NCI-H2081 treated with DMSO at 0.1 percent for 48 hours (cell line): ENCODE data around the gene RELL2.

ENCODE experiments used
- DNase-seq: peaks from one replicate; lab custom pipeline; 2025; lab: John Stamatoyannopoulos, UW

The RELL2 gene

DNA sequence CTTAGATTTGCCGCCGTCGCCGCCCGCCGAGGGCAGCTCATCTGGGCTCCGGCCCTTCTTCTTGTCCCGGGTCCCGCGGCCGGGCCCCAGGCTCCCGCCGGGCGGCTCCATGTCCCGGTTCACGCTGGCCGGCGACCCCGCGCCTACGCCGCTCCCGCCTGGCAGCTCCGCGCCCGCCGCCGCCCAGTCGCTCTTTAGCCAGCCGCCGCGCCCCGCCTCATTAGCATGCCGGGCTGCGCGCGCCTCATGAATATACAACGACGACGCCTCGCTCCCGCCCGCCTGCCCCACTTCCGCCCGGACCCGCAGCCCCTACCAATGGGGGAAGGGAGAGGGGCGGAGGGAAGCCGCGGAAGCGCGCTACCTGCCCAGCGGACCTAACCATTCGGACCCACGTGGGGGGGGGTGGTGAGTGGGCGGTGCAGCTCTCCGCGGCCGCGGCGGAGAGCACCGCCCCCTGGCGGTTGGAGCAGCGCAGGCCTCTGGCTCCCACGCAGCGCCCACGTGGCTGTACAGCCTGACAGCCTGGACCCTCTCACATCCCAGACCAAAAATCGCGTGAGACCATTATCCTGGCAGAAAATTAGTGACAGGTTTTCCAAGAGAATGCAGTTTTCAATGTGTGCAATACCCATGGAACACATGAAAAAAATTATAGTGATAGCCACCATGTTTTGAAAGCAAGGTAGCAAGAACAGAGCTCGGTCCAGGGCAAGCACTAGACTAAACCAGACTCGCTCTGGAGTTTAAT is 17.8 kb upstream of the RELL2 start, which contains the start of gene DIAPH1:
TSS of gene DIAPH1 (minus strand) at position 197 of the 751 bp plus-strand sequence. CDS start at position 111, 86 bp downstream.
- DNase-seq, result peak; percentile 61

DNA sequence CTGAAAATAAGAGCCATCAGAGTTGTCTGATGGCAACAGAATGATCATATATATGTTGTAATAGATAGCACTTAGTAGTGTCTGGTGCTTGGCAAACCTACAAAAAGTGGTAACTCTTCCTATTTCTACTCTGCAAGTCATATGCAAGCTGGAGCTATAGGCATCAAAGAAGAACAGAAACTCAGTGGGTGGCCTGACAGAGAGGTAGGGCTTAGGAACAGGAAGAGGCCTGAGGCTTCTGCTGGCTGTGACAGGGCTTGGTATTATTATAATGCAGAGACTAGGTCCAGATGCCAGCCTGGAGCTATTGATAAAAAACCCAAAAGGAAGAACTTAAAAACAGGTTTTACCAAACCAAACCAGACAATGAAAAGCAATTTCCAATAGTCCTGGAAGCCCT is 13.6 kb upstream of the RELL2 start:
- no peak for DNase-seq

DNA sequence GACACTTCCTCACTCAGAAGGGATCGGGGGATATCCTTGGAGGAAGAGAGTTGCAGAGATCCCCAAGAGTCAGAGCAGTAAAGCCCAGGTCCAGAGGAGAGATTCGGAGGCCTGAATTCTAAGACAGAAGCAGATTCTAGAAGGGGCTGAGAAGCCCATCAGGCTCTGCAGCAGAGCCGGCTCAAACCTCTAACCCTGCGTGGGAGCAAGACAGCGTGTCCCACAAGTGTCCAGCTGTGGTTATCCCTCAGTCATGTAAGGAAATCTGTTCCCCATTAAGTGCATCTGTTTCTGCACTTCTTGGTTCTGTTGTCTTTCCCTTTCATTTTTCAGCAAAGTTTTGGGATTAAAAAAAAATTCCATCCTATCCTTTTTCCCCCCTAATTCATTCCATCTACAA is 13.2 kb upstream of the RELL2 start:
- no peak for DNase-seq

DNA sequence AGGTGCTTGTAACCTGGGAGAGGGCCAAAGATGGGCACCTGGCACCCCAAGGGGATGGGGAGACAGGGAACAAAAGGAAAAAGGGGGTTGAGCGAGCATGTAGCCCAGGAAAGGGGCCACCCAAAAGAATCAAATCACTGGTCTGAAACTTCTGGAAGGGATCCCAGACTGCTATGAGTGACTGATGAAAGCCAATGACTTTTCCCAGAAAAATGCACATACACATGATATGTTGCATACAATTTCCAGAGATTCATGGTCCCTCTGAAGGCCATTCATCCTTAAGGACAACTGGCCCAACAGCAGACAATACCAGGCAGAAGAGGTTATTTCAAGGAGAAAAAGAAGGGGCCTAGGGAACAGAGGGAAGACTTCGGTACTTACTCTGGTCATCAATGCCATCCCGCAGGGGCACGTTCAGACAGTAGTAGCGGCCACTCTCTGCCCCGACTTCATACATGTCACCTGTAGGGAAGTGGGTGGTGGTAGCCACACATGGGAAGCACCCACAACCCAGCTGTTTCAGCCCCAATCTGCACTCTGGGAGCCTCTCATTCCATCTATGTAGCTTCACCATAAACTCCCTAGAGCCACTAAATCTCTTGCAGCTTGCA is 8.5 kb upstream of the RELL2 start:
- no peak for DNase-seq

DNA sequence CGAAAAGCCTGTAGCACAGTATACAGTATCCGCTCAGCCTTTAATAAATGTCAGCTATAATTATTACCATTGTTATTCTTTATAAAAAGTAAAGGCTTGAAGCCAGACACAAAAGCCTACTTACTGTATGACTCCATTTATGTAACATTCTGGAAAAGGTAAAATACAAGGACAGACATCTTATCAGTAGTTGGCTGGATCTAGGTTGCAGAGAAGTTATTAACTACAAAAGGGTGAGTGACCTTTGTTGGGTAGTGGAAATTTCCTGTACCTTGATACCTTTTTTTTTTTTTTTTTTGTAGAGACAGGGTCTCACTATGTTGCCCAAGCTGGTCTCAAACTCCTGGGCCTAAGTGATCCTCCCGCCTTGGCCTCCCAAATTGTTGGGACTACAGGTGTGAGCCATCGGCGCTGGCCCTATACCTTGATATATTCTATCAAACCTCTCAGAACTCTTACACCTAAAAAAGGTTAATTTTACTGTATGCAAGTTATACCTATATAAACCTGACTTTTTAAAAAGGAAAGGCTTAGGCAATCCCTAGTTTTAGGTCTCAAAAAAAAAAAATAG is 6.1 kb upstream of the RELL2 start:
- DNase-seq, result no peak

DNA sequence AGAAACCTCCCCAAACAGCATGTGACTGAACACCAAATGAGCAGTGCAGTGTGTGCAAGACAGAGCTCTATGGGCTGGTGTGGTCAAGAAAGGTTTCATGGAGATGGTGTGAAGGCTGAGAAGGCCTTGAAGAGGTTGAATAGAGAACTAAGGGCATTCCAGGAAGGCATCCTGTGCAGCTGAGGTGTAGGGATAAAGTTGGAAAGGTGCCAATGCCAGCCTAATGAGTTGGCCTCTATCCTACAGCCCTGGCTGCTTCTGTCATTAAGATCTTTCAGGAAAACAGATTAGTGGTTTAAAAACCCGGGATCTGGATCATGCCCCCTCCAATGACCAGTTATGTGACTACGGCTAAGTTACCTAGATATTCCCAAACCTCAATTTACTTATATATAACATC is 4.1 kb upstream of the RELL2 start:
- no peak for DNase-seq

DNA sequence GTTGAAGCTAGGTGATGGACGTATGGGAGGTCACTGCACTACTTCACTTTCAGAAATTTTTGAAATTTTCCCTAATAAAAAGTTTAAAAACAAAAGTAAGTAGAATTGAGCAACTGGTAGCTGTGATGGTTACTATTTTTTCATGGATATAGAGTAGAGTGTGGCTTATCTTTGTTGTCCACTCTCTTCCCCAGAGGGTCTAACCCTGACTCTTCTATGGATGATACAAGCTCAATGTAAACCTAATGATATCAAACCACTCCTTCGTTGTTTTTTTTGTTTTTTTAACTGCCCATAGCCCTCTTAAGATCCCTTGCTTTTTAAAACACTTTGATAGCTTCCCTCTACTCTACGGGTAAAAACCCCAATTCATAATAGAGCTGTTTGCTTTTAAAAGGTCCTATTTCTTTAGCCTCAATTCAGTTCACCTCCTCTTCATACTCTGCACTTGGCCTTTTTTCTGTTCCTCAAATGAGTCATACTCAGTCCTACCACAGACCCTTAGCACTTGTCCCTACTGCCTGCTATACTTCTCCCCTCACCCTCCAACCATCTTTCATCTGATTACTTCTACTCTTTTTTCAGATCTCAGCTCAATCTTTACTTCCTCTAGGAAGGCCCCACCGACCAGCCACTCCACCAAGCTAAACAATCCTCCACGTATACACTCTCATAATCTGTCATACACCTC is 2.8 kb upstream of the RELL2 start:
- no peak for DNase-seq

DNA sequence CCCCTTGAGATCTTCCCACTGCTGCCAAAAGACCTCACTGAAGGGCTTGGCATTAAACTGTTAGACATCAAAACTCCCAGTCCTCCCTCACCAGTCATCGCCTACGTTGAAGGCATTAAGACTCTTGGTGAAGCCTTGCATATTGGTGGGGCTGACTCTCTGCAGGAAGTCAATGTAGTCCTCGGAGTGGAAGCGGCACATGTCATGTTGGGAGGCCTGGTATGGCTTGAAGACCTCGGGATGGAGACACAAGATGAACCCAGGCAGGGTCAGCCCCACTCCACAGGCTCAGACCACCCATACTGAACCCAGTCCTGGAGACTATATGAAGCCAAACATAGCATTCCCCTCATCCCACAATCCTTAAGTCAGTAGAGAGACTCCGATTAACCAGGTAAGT is 2.1 kb upstream of the RELL2 start:
- no peak for DNase-seq

DNA sequence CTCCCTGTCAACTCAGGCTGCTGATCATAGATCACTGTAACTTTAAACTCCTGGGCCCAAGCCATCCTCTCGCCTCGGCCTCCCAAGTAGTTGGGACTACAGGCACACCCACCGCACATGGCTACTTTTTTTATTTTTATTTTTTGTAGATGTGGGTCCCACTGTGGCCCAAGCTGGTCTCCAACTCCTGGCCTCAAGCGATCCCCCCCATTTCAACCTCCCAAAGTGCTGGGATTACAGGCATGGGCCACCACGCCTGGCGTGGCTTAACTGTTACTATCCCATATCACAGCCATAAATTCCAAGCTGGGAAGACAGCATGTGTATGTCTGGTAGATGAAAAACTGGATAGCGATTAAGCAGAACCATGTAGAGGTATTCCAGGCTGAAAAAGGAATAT is 1.2 kb upstream of the RELL2 start:
- no peak for DNase-seq

DNA sequence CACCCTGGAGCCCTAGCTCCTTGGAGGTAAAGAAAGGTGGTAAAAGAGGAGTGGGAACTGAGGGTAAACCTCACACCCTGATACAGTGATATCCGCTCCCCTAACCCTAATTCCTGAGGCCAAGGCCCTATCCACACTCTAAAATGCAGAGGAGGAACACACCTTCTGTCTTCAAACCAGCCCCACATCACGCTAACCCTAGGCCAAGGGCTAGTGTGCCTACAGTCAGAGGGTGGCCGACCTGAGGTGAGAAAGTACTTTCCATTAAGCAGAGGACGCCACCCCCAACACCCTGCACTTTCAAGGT is 738 bp upstream of the RELL2 start:
- DNase-seq, result no peak

DNA sequence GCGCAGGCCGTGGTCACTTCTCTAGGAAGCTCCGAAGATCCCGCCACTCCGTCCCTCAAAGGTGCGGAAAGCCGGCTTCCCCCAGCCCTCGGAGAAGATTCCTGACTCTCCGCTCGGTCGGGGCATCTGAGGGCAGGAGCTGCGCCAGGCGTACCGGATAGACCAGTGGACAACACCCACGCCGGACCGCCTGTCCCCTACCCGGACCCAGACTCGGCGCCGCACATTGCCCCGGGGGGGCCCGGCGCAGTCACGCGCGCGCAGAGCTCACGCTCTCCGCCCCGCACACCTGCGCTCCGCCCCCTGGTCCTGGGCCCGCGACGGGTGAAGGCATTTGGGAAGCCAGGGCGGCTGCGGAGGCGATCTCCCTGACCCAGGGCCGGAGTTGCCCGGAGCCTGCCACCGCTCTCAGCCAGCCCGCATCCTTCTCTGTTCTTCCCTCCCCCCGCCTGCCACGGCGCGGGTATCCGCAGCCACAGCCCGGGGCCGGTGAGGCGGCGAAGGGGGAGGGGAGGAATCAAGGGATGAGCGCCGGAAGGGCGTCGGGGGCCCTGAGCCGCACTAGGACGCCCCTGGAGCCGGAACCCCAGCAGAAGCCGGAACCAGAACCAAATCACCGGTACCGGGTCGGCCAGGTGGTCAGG is 448 bp downstream of the RELL2 start:
- DNase-seq, result no peak

DNA sequence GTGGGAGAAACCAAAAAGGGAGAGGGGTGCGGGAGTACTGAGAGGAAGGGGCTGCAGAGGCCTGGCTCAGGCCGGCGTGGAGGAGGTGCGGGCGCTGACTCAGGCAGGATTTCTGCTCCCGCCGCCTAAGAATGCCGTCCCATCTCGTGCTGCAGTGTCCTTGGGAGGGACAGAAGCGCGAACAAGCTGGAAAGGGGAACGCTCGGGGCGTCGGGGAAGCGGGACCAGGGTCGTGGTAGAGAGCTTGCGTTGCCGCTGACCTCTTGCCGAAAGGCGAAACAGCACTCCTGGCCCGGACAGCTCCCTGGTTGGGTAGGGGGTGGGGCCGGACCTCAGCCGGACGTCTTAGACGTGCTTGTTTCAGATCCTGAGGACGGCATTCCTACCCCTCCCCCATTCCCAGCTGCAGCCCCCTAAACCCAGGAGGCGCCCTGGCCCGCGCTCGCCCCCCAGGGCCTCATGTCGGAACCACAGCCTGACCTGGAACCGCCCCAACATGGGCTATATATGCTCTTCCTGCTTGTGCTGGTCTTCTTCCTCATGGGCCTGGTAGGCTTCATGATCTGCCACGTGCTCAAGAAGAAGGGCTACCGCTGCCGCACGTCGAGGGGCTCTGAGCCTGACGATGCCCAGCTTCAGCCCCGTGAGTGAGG is 1.1 kb downstream of the RELL2 start:
- no peak for DNase-seq

DNA sequence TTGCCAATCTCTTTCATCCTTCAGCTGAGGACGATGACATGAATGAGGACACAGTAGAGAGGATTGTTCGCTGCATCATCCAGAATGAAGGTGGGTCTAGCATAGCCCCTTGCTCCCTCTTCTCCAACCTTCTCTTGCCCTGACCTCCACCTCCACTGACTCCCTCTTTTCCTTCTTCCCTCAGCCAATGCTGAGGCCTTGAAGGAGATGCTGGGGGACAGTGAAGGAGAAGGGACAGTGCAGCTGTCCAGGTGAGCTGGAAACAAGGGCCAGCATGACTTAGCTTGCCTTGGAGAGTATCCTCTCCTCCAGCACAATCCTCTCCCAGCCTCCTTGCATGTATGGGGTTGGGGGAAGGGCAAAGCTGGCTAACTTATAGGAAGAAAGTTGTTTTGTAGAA is 2.0 kb downstream of the RELL2 start:
- no peak for DNase-seq

DNA sequence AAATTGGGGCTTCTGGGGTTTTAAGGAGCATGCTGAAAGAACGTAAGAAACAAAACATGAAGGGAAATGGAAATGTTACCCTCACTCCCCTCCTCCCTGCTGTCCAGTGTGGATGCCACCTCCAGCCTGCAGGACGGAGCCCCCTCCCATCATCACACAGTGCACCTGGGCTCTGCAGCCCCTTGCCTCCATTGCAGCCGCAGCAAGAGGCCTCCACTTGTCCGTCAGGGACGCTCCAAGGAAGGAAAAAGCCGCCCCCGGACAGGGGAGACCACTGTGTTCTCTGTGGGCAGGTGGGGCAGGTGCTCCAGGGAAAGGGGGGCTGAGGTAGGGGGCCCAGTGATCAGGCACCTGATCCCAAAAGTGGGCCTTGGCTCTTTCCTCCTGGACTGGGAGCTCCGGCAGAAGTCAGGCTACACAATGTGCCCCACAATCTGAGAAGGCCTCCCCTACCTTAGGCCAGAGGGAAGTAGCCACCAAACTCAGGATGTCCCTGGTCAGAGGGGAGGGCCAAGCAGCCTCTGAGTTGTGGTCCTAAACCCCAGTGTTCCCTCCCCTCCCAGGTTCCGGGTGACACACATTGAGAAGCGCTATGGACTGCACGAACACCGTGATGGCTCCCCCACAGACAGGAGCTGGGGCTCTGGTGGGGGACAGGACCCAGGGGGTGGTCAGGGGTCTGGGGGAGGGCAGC is 2.7 kb downstream of the RELL2 start:
- DNase-seq, result no peak

DNA sequence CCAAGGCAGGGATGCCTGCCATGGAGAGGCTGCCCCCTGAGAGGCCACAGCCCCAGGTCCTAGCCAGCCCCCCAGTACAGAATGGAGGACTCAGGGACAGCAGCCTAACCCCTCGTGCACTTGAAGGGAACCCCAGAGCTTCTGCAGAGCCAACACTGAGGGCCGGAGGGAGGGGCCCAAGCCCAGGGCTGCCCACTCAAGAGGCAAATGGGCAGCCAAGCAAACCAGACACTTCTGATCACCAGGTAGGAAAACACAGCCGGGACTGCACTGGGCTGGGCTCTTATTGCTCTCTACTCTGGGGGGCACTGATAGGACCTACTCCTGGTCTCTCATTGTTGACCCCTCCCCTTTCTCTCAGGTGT is 3.2 kb downstream of the RELL2 start:
- no peak for DNase-seq

DNA sequence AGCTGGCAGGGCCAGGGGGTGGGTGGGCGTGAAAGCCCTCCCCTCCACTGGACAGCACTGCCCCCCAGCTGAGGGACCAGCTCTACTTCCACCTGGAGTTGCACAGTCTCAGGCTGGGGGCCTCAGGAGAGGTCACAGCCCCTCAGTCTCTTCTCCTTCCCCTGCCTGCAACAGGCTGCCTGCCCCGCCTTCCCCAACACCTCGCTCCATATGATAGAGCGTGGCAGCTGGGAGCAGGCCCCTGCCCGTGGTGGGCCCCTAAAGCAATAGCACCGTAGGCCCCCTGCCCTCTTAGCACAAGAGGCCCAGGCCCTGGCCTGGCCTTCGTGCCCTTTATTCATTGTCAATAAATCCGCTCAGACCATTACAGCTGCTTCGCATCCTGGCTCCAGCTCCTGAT is 3.9 kb downstream of the RELL2 start:
- DNase-seq, result no peak

DNA sequence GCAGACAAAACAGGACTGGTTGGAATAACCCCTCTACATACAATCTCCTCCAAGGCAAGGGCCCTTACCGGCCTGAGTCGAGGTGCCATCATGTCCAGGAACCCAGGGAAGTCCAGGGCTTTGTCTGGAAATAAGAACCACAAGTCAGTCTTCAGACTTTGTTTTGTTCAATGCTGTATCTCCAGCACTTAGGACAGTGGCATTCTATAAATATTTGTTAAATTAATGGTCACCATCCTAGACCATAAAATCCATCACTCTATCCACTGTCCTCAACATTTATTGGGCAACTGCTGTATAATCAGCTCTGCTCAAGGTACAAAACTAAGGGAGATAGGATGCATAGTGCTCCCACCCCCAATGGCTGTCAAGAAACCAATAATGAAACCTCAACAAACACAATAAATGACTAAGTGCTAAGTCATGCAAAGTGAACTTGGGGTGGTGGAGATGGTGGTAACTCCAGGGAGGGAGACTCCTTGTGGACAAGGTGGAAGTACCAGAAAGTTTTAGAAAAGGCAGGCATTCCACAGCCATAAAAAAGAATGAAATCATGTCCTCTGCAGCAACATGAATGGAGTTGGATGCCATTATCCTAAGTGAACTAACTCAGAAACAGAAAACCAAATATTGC is 5.0 kb downstream of the RELL2 start:
- DNase-seq, result no peak

DNA sequence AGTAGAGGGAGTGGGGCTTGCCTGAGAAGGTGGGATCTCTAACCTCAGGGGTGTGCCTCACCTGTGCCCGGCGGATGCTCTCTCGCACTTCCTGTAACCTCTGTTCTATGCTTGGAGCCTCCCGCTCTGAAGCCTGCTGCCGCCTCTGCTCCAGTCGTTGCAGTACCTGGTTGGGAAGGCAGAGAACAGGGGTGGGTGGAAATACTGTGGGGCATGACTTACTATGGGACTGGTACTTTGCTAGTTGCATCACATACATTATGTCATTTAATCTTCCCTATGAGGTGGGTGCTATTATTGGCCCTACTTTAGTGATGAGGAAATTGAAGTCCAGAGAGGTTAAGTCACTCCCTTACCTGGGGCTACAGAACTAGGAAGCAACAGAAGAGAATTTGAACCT is 9.2 kb downstream of the RELL2 start:
- no peak for DNase-seq

DNA sequence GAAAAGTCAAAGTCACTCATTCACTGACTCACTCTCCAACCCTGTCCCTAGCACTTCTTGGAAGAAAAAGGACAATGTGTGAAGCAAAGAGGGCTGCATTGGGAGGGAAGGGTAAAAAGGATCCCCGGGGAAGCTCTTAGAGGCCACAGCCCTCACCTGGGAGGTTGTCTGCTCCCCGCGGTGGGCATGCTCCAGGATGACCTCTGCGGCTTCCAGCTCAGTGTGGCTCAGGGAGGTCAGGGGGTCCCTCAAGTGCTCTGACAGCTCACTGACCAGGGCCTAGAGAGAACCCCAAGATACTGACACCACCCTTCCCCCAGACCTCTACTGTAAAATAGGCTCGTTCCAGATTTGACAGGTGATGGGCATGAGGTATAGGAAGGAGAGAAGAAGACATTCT is 10.4 kb downstream of the RELL2 start:
- DNase-seq, result no peak

DNA sequence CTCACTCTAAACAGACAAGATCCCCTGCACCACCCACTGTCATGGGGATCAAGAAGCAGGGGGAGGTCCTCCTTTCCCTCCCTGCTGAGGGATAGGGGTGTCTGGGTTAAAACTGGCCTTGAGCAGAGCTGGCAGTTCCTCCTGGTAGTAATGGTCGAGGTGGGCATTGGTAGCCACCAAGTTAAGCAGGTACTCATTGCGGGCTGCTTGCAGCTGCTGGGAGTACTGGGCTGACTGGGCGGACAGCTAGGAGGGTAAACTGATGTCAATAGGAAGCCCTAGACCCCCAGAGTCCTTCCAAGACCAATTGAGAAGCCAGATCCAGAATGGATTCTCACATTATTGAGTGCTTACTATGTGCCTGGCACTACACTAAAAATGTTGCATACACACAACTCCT is 11.1 kb downstream of the RELL2 start:
- DNase-seq, result no peak

DNA sequence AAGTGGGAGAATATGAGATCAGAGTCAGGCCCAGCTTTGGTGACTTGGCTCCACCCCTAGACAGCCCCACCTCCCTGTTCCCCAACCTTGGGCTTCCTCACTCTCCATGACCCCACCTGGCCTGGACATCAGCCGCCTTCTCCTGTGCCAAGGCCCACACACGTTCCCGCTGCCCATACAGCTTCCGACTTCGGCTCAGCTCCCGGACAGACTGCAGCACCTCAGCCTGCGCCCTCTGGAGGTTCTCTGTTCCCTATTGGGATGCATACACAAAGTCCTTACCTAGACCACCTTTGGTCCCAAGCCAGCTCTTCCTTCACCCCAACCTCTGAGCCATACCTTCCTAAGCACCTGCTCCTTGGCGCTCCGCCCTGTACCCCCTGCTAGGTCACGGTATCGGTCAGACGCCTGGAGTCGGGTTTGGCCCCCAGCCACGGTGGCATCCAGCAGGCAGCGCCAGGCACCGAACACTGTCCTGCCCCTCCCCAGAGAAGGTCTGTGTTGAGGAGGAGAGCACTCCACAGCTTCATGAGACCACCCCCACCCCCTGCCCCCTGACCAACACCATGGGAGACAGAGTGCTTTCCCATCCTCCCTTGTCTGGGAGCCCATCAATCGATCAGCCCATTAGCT is 12.4 kb downstream of the RELL2 start:
- no peak for DNase-seq
